ENCODE results near the gene DSCAML1.

Gene DSCAML1

GRCh38 chr11:117544130-117544800 lies 252.8 kb downstream of the DSCAML1 start:
- no peak for DNase-seq

GRCh38 chr11:117541211-117541610 lies 255.8 kb downstream of the DSCAML1 start:
- no peak for DNase-seq

GRCh38 chr11:117538263-117539135 lies 258.5 kb downstream of the DSCAML1 start:
- DNase-seq: no peak

- no peak for DNase-seq
These were observed 261.1 kb downstream of the DSCAML1 start for GRCh38 chr11:117535850-117536411.

GRCh38 chr11:117535201-117535849 lies 261.7 kb downstream of the DSCAML1 start:
- no peak for DNase-seq

GRCh38 chr11:117532568-117532967 lies 264.4 kb downstream of the DSCAML1 start:
- DNase-seq: no peak

- peak; percentile 63 to 89 for DNase-seq
These were observed 267.2 kb downstream of the DSCAML1 start for GRCh38 chr11:117529816-117530215.

- DNase-seq: peak; percentile 87 to 96
These were observed 268.8 kb downstream of the DSCAML1 start for GRCh38 chr11:117528097-117528721.

- no peak for DNase-seq
These were observed 269.7 kb downstream of the DSCAML1 start for GRCh38 chr11:117527271-117527670.

GRCh38 chr11:117525866-117526542 lies 271.0 kb downstream of the DSCAML1 start:
- no peak for DNase-seq

- DNase-seq: no peak
These were observed 272.4 kb downstream of the DSCAML1 start for GRCh38 chr11:117524468-117525183.

- no peak for DNase-seq
These were observed 273.3 kb downstream of the DSCAML1 start for GRCh38 chr11:117523680-117524079.

GRCh38 chr11:117521974-117522373 lies 275.0 kb downstream of the DSCAML1 start:
- no peak for DNase-seq

- DNase-seq: no peak
These were observed 276.1 kb downstream of the DSCAML1 start for GRCh38 chr11:117520966-117521365.

- no peak for DNase-seq
These were observed 276.8 kb downstream of the DSCAML1 start for GRCh38 chr11:117520201-117520600.

- no peak for DNase-seq
These were observed 277.4 kb downstream of the DSCAML1 start for GRCh38 chr11:117519590-117519989.

GRCh38 chr11:117519170-117519569 lies 277.8 kb downstream of the DSCAML1 start:
- DNase-seq: peak in 1 of 2 experiments; percentile 34

GRCh38 chr11:117518455-117518854 lies 278.6 kb downstream of the DSCAML1 start:
- DNase-seq: no peak

- DNase-seq: no peak
These were observed 279.9 kb downstream of the DSCAML1 start for GRCh38 chr11:117517097-117517496.

GRCh38 chr11:117515892-117516787 lies 280.9 kb downstream of the DSCAML1 start:
- no peak for DNase-seq
